GM12878 (cell line): Measurements from ENCODE around the gene PLAGL1. TPM values are rescaled to one million over a fixed set of nuclear protein-coding genes. Genes with fewer than 3 reads are reported as not detected.

ENCODE experiments used
- ATAC-seq: fragments of 200-7000 bp; cut with Tn5 transposase; 3 replicates; pipeline ENCODE4 v1.9.1; 2020; ENCODE audit warnings: mild to moderate bottlenecking, moderate library complexity
- BruUV-seq: library from RNA; stranded (reverse); fragments of 400-500 nt; replicated peaks from 2 replicates; lab custom pipeline; 2021; lab: Mats Ljungman, UMichigan
- CTCF ChIA-PET: fragments of 300-600 bp; sonication (Branson Sonifier 250); formaldehyde crosslinking; extraction: SDS; loops from one replicate; lab custom pipeline; 2021; ENCODE audit warnings: inconsistent platforms; lab: Yijun Ruan, JAX
- POLR2A ChIA-PET: fragments of 350-600 bp; formaldehyde crosslinking; extraction: SDS; loops from one replicate; lab custom pipeline; 2021; ENCODE audit warnings: inconsistent platforms; lab: Charles Lee
- RAD21 ChIA-PET: fragments of 300-600 bp; sonication (Branson Sonifier 250); formaldehyde crosslinking; loops from one replicate; lab custom pipeline; 2023; ENCODE audit warnings: antibody characterized with exemption; ENCODE audit not compliant: unreplicated experiment; lab: Charles Lee
- SMC1A ChIA-PET: fragments of 300-600 bp; sonication (Branson Sonifier 250); formaldehyde crosslinking; loops from one replicate; lab custom pipeline; 2023; ENCODE audit not compliant: unreplicated experiment, uncharacterized antibody; lab: Charles Lee
- DNase-seq: peaks from one replicate; pipeline ENCODE4 v3.0.0-alpha.2; 2011; ENCODE audit warnings: low read depth, low spot score
- FAIRE-seq: peaks from 3 replicates; lab custom pipeline; 2011; peaks lifted over from hg19 to GRCh38; lab: Jason Lieb, UNC
- H2AFZ ChIP-seq: 2 replicates; pipeline ENCODE4 v1.6.0; 2011; ENCODE audit warnings: low read depth, low read length, control low read depth; ENCODE audit not compliant: control insufficient read depth
- H3K27ac ChIP-seq: 2 replicates; pipeline ENCODE4 v1.5.1; 2011; ENCODE audit warnings: control low read depth; ENCODE audit not compliant: control insufficient read depth, insufficient read depth
- H3K27me3 ChIP-seq, 2 experiments: replicated peaks in 1 of 2; 2 replicates each; pipeline versions ENCODE4 v1.6.0 to v1.6.1; 2011; ENCODE audit warnings: low read length in 1 of 2; ENCODE audit not compliant: control insufficient read depth in 2 of 2, insufficient read depth in 2 of 2
- H3K36me3 ChIP-seq, 2 experiments: 2 replicates each; pipeline ENCODE4 v1.5.1; 2011; ENCODE audit warnings: low read length in 1 of 2; ENCODE audit not compliant: control insufficient read depth in 2 of 2, insufficient read depth in 2 of 2
- H3K4me1 ChIP-seq: 2 replicates; pipeline ENCODE4 v1.6.1; 2011; ENCODE audit warnings: mild to moderate bottlenecking, low read length, moderate library complexity, mixed read lengths; ENCODE audit not compliant: control insufficient read depth, insufficient read depth
- H3K4me2 ChIP-seq: 2 replicates; pipeline ENCODE4 v1.6.0; 2011; ENCODE audit warnings: control low read depth; ENCODE audit not compliant: control insufficient read depth, insufficient read depth
- H3K4me3 ChIP-seq: fragments of 200-600 bp; sonication (generic); 2 replicates; pipeline ENCODE4 v1.5.1; 2016
- H3K79me2 ChIP-seq: 2 replicates; pipeline ENCODE4 v1.6.0; 2011; ENCODE audit warnings: low read length; ENCODE audit not compliant: control insufficient read depth, insufficient read depth
- H3K9ac ChIP-seq: 2 replicates; pipeline ENCODE4 v1.8.0; 2011; ENCODE audit warnings: low read length, control low read depth, mixed read lengths; ENCODE audit not compliant: control insufficient read depth, insufficient read depth
- H3K9me3 ChIP-seq: replicated peaks from 3 replicates; pipeline ENCODE4 v1.5.1; 2011; ENCODE audit warnings: mild to moderate bottlenecking, low read length; ENCODE audit not compliant: control insufficient read depth, insufficient read depth
- H4K20me1 ChIP-seq: 2 replicates; pipeline ENCODE4 v1.6.0; 2011; ENCODE audit not compliant: control insufficient read depth, insufficient read depth
- CBFB ChIP-seq: IDR thresholded peaks from 2 replicates; pipeline ENCODE4 v1.6.1; 2016; ENCODE audit warnings: antibody characterized with exemption, low read depth
- MAX ChIP-seq: IDR thresholded peaks from 2 replicates; pipeline ENCODE4 v1.6.1; 2012; ENCODE audit warnings: low read depth, low read length, improper control_type of control experiment
- NFYA ChIP-seq: IDR thresholded peaks from 2 replicates; pipeline ENCODE4 v1.6.1; 2011; ENCODE audit warnings: low read depth, mild to moderate bottlenecking, low read length, improper control_type of control experiment, borderline replicate concordance
- NRF1 ChIP-seq: conservative IDR thresholded peaks from 2 replicates; pipeline ENCODE4 v1.6.1; 2011; ENCODE audit warnings: mild to moderate bottlenecking, low read depth, low read length, improper control_type of control experiment
- RB1 ChIP-seq: fragments of 450-650 bp; formaldehyde crosslinking; IDR thresholded peaks from 2 replicates; pipeline ENCODE4 v1.6.1; 2017; ENCODE audit warnings: mild to moderate bottlenecking, borderline replicate concordance
- RBBP5 ChIP-seq: fragments of 200-600 bp; sonication (generic); conservative IDR thresholded peaks from 2 replicates; pipeline ENCODE4 v1.6.1; 2016
- RCOR1 ChIP-seq: conservative IDR thresholded peaks from 2 replicates; pipeline ENCODE4 v1.6.1; 2012; ENCODE audit warnings: low read depth, low read length, improper control_type of control experiment
- ZNF207 ChIP-seq: fragments of 450-650 bp; IDR thresholded peaks from 2 replicates; pipeline ENCODE4 v1.6.1; 2014; ENCODE audit warnings: antibody characterized with exemption, mild to moderate bottlenecking, borderline replicate concordance
- WGBS: methylation state at CpG from one replicate; pipeline ENCODE4 v1.1.6; 2016; ENCODE audit warnings: low lambda C conversion rate; ENCODE audit not compliant: insufficient replicate concordance, insufficient coverage; ENCODE audit errors: missing lambda C conversion rate; 5-methylcytosine and 5-hydroxymethylcytosine counted together
- in situ Hi-C: fragments of 300-500 bp; cut with MboI; formaldehyde crosslinking; loops from 9 replicates; pipeline ENCODE4 v1.14.3; 2018; ENCODE audit warnings: mixed read lengths
- intact Hi-C: fragments of 100-400 bp; cut with micrococcal nuclease; formaldehyde crosslinking; loops from one replicate; pipeline ENCODE4 v1.14.2; 2022; ENCODE audit not compliant: unreplicated experiment
- polyA plus RNA-seq, 11 experiments: library from polyadenylated mRNA; depleted of rRNA in 4 of 11; unstranded in 6 of 11; stranded (reverse) in 5 of 11; fragments of >200 nt; fragmentation: Nextera tagmentation in 4 of 11; fragmentation: Illumina TruSeq in 1 of 11; extraction: Ambion mirVana in 4 of 11; extraction: Trizol in 1 of 11; gene quantifications; 1 replicate in 1 of 11; 2 replicates in 10 of 11; pipeline versions ENCODE4 v1.2.1 to v1.2.3, GENCODE V29; 2011 to 2016; ENCODE audit warnings: inconsistent platforms in 2 of 11, missing spikeins in 2 of 11, low read depth in 1 of 11
- total RNA-seq, 4 experiments: library from RNA; depleted of rRNA in 3 of 4; stranded (reverse); fragments of >200 nt in 3 of 4; fragmentation: Illumina TruSeq in 1 of 4; extraction: Trizol in 1 of 4; gene quantifications; 2 replicates each; pipeline versions ENCODE4 v1.2.1 to v1.2.3, GENCODE V29; 2013 to 2021
- TF ChIP-seq, protein P1 (sequence below): fragments of 450-650 bp; IDR thresholded peaks from 2 replicates; pipeline ENCODE4 v1.6.1; 2018; ENCODE audit warnings: borderline replicate concordance, mild to moderate bottlenecking; ENCODE audit not compliant: partially characterized antibody
- TF ChIP-seq, protein P2 (sequence below): fragments of 450-650 bp; IDR thresholded peaks from 2 replicates; pipeline ENCODE4 v1.6.1; 2017; ENCODE audit warnings: antibody characterized with exemption, mild to moderate bottlenecking, moderate library complexity

The PLAGL1 gene
- total and polyA plus RNA-seq, 10 of the 15 experiments (the other 5 are each of a cell fraction or from before 2014, with no cell fraction given): 2.6 to 19.1 (median 5.7) TPM

DNA sequence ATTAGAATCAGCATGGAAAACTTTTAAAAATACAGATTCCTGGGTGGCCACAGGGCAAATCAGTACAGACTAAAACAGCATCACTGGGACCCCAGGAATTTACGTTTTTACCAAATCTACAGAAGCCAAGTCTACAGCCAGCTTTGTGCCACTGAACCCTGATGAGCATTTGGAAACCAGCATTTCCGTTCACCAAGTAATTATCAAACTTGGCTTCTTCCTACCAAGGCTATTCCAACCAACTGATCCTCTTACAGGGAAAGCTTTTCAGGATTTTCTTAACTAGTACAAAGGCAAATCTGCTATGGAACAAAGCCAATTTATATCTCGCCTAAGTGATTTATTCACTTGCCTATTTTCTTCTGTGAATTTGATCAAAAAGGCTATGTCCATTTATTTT lies 47.0 kb downstream of the PLAGL1 start:
- Histone ChIP-seq H2AFZ (no peak overlapping the region), H3K9me3 (no peaks in the 10 kb centered on the region), H3K27ac (no peak overlapping the region), H3K36me3 (peaks cover 0 to 3% of the 10 kb centered on the region in 2 experiments; a peak in 1 of 4 replicates), H3K4me3 (no peak overlapping the region), H3K79me2 (no peaks in the 10 kb centered on the region), H3K9ac (no peak overlapping the region), H3K4me1 (no peaks in the 10 kb centered on the region), H4K20me1 (no peaks in the 10 kb centered on the region), H3K4me2 (no peak overlapping the region), H3K27me3 (no peaks in the 10 kb centered on the region)
- CTCF ChIA-PET: interaction anchor here (1.3 kb wide), 1 partner anchor 21 kb away, joined by 4 read pairs; no protein-coding TSS in a partner anchor
- RAD21 ChIA-PET: no interaction called here
- POLR2A ChIA-PET: no interaction called here
- WGBS: 69% methylated on average over 3 of the region's 3 CpGs
- FAIRE-seq (no peak), ATAC-seq (no peak), DNase-seq (no peak)
- intact Hi-C loops (no loop called here), in situ Hi-C loops (no loop called here)
- SMC1A ChIA-PET: interaction anchor here (0.8 to 1.6 kb wide), 2 partner anchors 17 to 127 kb away, joined by 3 read pairs; no protein-coding TSS in a partner anchor
- no peak for TF ChIP-seq NRF1
- BruUV-seq: no TSS peak

- Histone ChIP-seq H3K4me2 (no peak overlapping the region), H3K27ac (no peak overlapping the region), H3K27me3 (no peaks in the 10 kb centered on the region), H3K9me3 (no peaks in the 10 kb centered on the region), H3K4me1 (no peaks in the 10 kb centered on the region; the same call in 1 of the 2 replicates), H3K4me3 (no peak overlapping the region), H2AFZ (no peak overlapping the region), H4K20me1 (no peaks in the 10 kb centered on the region), H3K79me2 (no peaks in the 10 kb centered on the region), H3K36me3 (no peaks in the 10 kb centered on the region), H3K9ac (no peak overlapping the region)
- RAD21 ChIA-PET: no interaction called here
- FAIRE-seq (no peak), DNase-seq (no peak), ATAC-seq (no peak)
- WGBS: 69% methylated on average over 4 of the region's 4 CpGs
- intact Hi-C loops (no loop called here), in situ Hi-C loops (no loop called here)
- CTCF ChIA-PET: interaction anchor here (1.6 to 3.1 kb wide), 2 partner anchors 20 to 128 kb away, joined by 3 to 15 read pairs; no protein-coding TSS in a partner anchor
- SMC1A ChIA-PET: no interaction called here
- POLR2A ChIA-PET: no interaction called here
- no TSS peak for BruUV-seq
- no peak for TF ChIP-seq RB1
- TF ChIP-seq ZNF207: no peak
- TF ChIP-seq MAX: no peak
- no peak for TF ChIP-seq CBFB
- TF ChIP-seq RCOR1: no peak
- TF ChIP-seq NFYA: no peak
- TF ChIP-seq RBBP5: no peak
- TF ChIP-seq, protein P1, sequence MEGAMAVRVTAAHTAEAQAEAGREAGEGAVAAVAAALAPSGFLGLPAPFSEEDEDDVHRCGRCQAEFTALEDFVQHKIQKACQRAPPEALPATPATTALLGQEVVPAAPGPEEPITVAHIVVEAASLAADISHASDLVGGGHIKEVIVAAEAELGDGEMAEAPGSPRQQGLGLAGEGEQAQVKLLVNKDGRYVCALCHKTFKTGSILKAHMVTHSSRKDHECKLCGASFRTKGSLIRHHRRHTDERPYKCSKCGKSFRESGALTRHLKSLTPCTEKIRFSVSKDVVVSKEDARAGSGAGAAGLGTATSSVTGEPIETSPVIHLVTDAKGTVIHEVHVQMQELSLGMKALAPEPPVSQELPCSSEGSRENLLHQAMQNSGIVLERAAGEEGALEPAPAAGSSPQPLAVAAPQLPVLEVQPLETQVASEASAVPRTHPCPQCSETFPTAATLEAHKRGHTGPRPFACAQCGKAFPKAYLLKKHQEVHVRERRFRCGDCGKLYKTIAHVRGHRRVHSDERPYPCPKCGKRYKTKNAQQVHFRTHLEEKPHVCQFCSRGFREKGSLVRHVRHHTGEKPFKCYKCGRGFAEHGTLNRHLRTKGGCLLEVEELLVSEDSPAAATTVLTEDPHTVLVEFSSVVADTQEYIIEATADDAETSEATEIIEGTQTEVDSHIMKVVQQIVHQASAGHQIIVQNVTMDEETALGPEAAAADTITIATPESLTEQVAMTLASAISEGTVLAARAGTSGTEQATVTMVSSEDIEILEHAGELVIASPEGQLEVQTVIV: no peak
- TF ChIP-seq, protein P2, sequence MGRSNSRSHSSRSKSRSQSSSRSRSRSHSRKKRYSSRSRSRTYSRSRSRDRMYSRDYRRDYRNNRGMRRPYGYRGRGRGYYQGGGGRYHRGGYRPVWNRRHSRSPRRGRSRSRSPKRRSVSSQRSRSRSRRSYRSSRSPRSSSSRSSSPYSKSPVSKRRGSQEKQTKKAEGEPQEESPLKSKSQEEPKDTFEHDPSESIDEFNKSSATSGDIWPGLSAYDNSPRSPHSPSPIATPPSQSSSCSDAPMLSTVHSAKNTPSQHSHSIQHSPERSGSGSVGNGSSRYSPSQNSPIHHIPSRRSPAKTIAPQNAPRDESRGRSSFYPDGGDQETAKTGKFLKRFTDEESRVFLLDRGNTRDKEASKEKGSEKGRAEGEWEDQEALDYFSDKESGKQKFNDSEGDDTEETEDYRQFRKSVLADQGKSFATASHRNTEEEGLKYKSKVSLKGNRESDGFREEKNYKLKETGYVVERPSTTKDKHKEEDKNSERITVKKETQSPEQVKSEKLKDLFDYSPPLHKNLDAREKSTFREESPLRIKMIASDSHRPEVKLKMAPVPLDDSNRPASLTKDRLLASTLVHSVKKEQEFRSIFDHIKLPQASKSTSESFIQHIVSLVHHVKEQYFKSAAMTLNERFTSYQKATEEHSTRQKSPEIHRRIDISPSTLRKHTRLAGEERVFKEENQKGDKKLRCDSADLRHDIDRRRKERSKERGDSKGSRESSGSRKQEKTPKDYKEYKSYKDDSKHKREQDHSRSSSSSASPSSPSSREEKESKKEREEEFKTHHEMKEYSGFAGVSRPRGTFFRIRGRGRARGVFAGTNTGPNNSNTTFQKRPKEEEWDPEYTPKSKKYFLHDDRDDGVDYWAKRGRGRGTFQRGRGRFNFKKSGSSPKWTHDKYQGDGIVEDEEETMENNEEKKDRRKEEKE: no peak
Measured at GRCh38 chr6:143959927-143960326, 48.1 kb downstream of the PLAGL1 start.
